Mucosa of descending colon (tissue), 3 donors: Measurements from ENCODE around the gene KLHL12. TPM values are rescaled to one million over a fixed set of nuclear protein-coding genes. Genes with fewer than 3 reads are reported as not detected.
"Not testable (repeated sequence)": the region's sequence is repeated elsewhere in the genome, so short reads cannot be mapped to it uniquely, and the experiment has no call there.

Source experiments
- ATAC-seq: fragments of 200-7000 bp; cut with Tn5 transposase; one replicate; pipeline ENCODE4 v1.9.1; 2020; ENCODE audit warnings: mild to moderate bottlenecking, moderate library complexity
- DNase-seq, 3 donors: peaks; one replicate each; pipeline ENCODE4 v3.0.0-alpha.2; 2020
- H3K36me3 ChIP-seq: fragments of 200-600 bp; one replicate; pipeline ENCODE4 v1.8.0; 2021; ENCODE audit warnings: low read depth, mild to moderate bottlenecking
- H3K4me1 ChIP-seq: fragments of 200-600 bp; one replicate; pipeline ENCODE4 v1.8.0; 2021; ENCODE audit warnings: low read depth, mild to moderate bottlenecking
- H3K4me3 ChIP-seq: fragments of 200-600 bp; one replicate; pipeline ENCODE4 v1.8.0; 2021; ENCODE audit warnings: mild to moderate bottlenecking
- H3K9me3 ChIP-seq: fragments of 200-600 bp; one replicate; pipeline ENCODE4 v1.8.0; 2021; ENCODE audit warnings: mild to moderate bottlenecking
- CTCF ChIP-seq: fragments of 200-600 bp; IDR thresholded peaks from one replicate; pipeline ENCODE4 v1.8.0; 2022; ENCODE audit warnings: antibody characterized with exemption, mild to moderate bottlenecking
- intact Hi-C, 2 donors: fragments of 100-400 bp; cut with DNase I in 1 of 2; cut with micrococcal nuclease in 1 of 2; formaldehyde crosslinking; loops; one replicate each; pipeline versions ENCODE4 v1.11.0 to v1.11.1; 2022; cut with DNase I, micrococcal nuclease
- total RNA-seq, 3 donors: library from RNA; stranded (reverse); fragmentation: NEBNext Ultra II Directional in 2 of 3; extraction: Animal tissue kit (Norgen Biotek cat#: 25700) in 2 of 3; gene quantifications; one replicate each; pipeline versions ENCODE4 v1.2.1 to v1.2.4, GENCODE V29; 2021 to 2023
- donor health status: DM: no; HTN: no; CAD: no; lungs with moderate emphysema.
- donor health status: DM: no; HTN: no; CAD: no.
- donor health status: DM: no; HTN: yes; CAD: no.

The KLHL12 gene
- total RNA-seq, 3 donors from 2014 or later, result 26.4 to 33.4 (median 28.2) TPM

- no peak overlapping the region for H3K4me3 ChIP-seq
These were observed 11.4 kb upstream of the KLHL12 start for GRCh38 chr1:202938287-202938925.

GRCh38 chr1:202936409-202936808, 9.4 kb upstream of the KLHL12 start:
- intact Hi-C loops, DNase-seq, H3K9me3 ChIP-seq, H3K36me3 ChIP-seq, H3K4me1 ChIP-seq, H3K4me3 ChIP-seq, ATAC-seq: not testable (repeated sequence)

More at GRCh38 chr1:202938287-202938925, 11.4 kb upstream of the KLHL12 start:
- DNase-seq (no peak), ATAC-seq (no peak)
- H3K9me3 ChIP-seq, result no peaks in the 10 kb centered on the region
- no peak for TF ChIP-seq CTCF
- no peaks in the 10 kb centered on the region for H3K36me3 ChIP-seq
- H3K4me1 ChIP-seq, result no peaks in the 10 kb centered on the region
- intact Hi-C loops, result no loop called here

GRCh38 chr1:202935844-202936243, 8.8 kb upstream of the KLHL12 start:
- no peak overlapping the region for H3K4me3 ChIP-seq
- ATAC-seq (no peak), DNase-seq (no peak)
- no peaks in the 10 kb centered on the region for H3K9me3 ChIP-seq
- no peaks in the 10 kb centered on the region for H3K4me1 ChIP-seq
- H3K36me3 ChIP-seq, result no peaks in the 10 kb centered on the region
- intact Hi-C loops, result no loop called here
- TF ChIP-seq CTCF, result no peak

GRCh38 chr1:202934755-202935154, 7.7 kb upstream of the KLHL12 start:
- Histone ChIP-seq H3K36me3 (no peaks in the 10 kb centered on the region), H3K9me3 (no peaks in the 10 kb centered on the region), H3K4me1 (no peaks in the 10 kb centered on the region), H3K4me3 (no peak overlapping the region)
- intact Hi-C loops, result no loop called here
- no peak for TF ChIP-seq CTCF
- no peak for ATAC-seq
- DNase-seq, result no peak

GRCh38 chr1:202932476-202932875, 5.4 kb upstream of the KLHL12 start:
- no peaks in the 10 kb centered on the region for H3K4me1 ChIP-seq
- intact Hi-C loops, result no loop called here
- no peak for TF ChIP-seq CTCF
- no peaks in the 10 kb centered on the region for H3K9me3 ChIP-seq
- no peak overlapping the region for H3K4me3 ChIP-seq
- ATAC-seq (no peak), DNase-seq (no peak)
- H3K36me3 ChIP-seq, result no peaks in the 10 kb centered on the region

GRCh38 chr1:202923533-202923932, 3.5 kb downstream of the KLHL12 start:
- intact Hi-C loops, result no loop called here
- H3K4me3 ChIP-seq, result no peak overlapping the region
- H3K9me3 ChIP-seq, result no peaks in the 10 kb centered on the region
- H3K4me1 ChIP-seq, result no peaks in the 10 kb centered on the region
- no peak for ATAC-seq
- no peak for TF ChIP-seq CTCF
- DNase-seq, result no peak
- H3K36me3 ChIP-seq, result peaks cover 8% of the 10 kb centered on the region
